Panc1 (cell line): Measurements from ENCODE around the gene GMDS. TPM values are rescaled to one million over a fixed set of nuclear protein-coding genes. Genes with fewer than 3 reads are reported as not detected.

Experiments
- ATAC-seq: fragments of 200-7000 bp; cut with Tn5 transposase; 2 replicates; pipeline ENCODE4 v1.9.1; 2020; ENCODE audit warnings: mild to moderate bottlenecking, moderate library complexity
- BruUV-seq: library from RNA; stranded (reverse); fragments of 400-500 nt; replicated peaks from 2 replicates; lab custom pipeline; 2021; lab: Mats Ljungman, UMichigan
- CTCF ChIA-PET: fragments of 300-600 bp; sonication (Branson Sonifier 250); formaldehyde crosslinking; loops from one replicate; lab custom pipeline; 2022; ENCODE audit warnings: antibody characterized with exemption; lab: Charles Lee
- POLR2A ChIA-PET: fragments of 300-600 bp; sonication (Branson Sonifier 250); formaldehyde crosslinking; loops from one replicate; lab custom pipeline; 2022; ENCODE audit warnings: antibody characterized with exemption; lab: Charles Lee
- DNase-seq: peaks from one replicate; pipeline ENCODE4 v3.0.0-alpha.2; 2010; ENCODE audit warnings: low read depth, low spot score
- H3K27ac ChIP-seq: 2 replicates; pipeline ENCODE4 v1.5.1; 2011; ENCODE audit warnings: mild to moderate bottlenecking, low read length, inconsistent platforms
- H3K27me3 ChIP-seq: fragments of 200-500 bp; sonication (Bioruptor generic); 2 replicates; pipeline ENCODE4 v1.6.0; 2014; ENCODE audit warnings: low read length, inconsistent platforms; ENCODE audit not compliant: control insufficient read depth, insufficient read depth
- H3K36me3 ChIP-seq: fragments of 200-500 bp; sonication (Bioruptor generic); 2 replicates; pipeline ENCODE4 v1.5.1; 2014; ENCODE audit warnings: inconsistent platforms, mild to moderate bottlenecking, low read length, moderate library complexity; ENCODE audit not compliant: control insufficient read depth, insufficient read depth
- H3K4me1 ChIP-seq: 2 replicates; pipeline ENCODE4 v1.5.1; 2011; ENCODE audit warnings: inconsistent platforms, mild to moderate bottlenecking, low read length, moderate library complexity; ENCODE audit not compliant: control insufficient read depth, insufficient read depth
- H3K4me3 ChIP-seq, 2 experiments: 2 replicates each; pipeline ENCODE4 v1.5.1; 2011 to 2012; ENCODE audit warnings: low read depth in 2 of 2, low read length in 2 of 2, mild to moderate bottlenecking in 2 of 2, inconsistent platforms in 1 of 2, moderate library complexity in 1 of 2
- H3K9me3 ChIP-seq: fragments of 200-500 bp; sonication (Bioruptor generic); 2 replicates; pipeline ENCODE4 v1.5.1; 2014; ENCODE audit warnings: low read depth, mild to moderate bottlenecking, inconsistent platforms, low read length, moderate library complexity; ENCODE audit not compliant: control insufficient read depth, insufficient read depth
- POLR2AphosphoS5 ChIP-seq: IDR thresholded peaks from 2 replicates; pipeline ENCODE4 v1.6.1; 2012; ENCODE audit warnings: mild to moderate bottlenecking, low read depth, low read length, moderate library complexity
- SIN3A ChIP-seq: IDR thresholded peaks from 2 replicates; pipeline ENCODE4 v1.6.1; 2012; ENCODE audit warnings: low read depth, mild to moderate bottlenecking, low read length, moderate library complexity, borderline replicate concordance; ENCODE audit not compliant: insufficient read depth
- TCF7L2 ChIP-seq: IDR thresholded peaks from 2 replicates; pipeline ENCODE4 v1.6.1; 2011; ENCODE audit warnings: mild to moderate bottlenecking, low read depth, low read length, inconsistent platforms
- in situ Hi-C: cut with HindIII; loops from 2 replicates; pipeline ENCODE4 v1.10.0; 2016; ENCODE audit warnings: low sequenced_read_pairs, low pct_unique_long_range_greater_than_20kb
- intact Hi-C: fragments of 100-400 bp; cut with micrococcal nuclease; formaldehyde crosslinking; loops from one replicate; pipeline ENCODE4 v1.10.0; 2022; ENCODE audit not compliant: unreplicated experiment
- total RNA-seq: library from RNA; stranded (reverse); gene quantifications from one replicate; pipeline ENCODE4 v1.2.1, GENCODE V29; 2021; ENCODE audit not compliant: unreplicated experiment
- TF ChIP-seq, protein P1 (sequence below): fragments of 450-650 bp; IDR thresholded peaks from 2 replicates; pipeline ENCODE4 v1.5.1; 2017; ENCODE audit warnings: mild to moderate bottlenecking
- TF ChIP-seq, protein P2 (sequence below), 2 experiments: IDR thresholded peaks; 2 replicates each; pipeline ENCODE4 v1.6.1; 2011 to 2012; ENCODE audit warnings: low read depth in 2 of 2, control low read depth in 1 of 2, low read length in 1 of 2, mild to moderate bottlenecking in 1 of 2, moderate library complexity in 1 of 2; ENCODE audit not compliant: insufficient read depth in 1 of 2

Gene GMDS
- total RNA-seq, 1 experiment from 2014 or later: 9.8 TPM

DNA sequence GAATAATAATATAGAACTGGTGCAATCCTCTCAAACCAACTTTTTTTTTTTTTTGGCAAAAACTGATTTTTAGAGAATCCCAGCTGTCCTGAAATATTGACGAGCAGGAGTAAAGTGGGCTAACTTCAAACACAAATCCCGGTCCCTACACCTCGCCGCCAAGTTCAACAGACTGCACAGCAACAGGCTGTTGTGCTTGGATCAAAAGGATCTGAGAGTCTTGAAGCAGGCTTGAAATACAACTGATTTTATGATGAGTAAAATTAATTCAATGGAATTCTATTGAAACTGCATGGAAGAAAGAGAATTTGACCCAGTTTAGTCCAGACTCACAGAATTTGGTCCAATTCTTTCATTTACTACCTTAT is 463.6 kb downstream of the GMDS start:
- BruUV-seq: no TSS peak
- in situ Hi-C loops (no loop called here), intact Hi-C loops (no loop called here)
- Histone ChIP-seq H3K36me3 (no peaks in the 10 kb centered on the region), H3K4me1 (no peaks in the 10 kb centered on the region), H3K27ac (no peak overlapping the region), H3K9me3 (no peaks in the 10 kb centered on the region), H3K4me3 (no peak overlapping the region), H3K27me3 (no peaks in the 10 kb centered on the region)
- ChIA-PET POLR2A (no interaction called here), CTCF (no interaction called here)
- TF ChIP-seq SIN3A: no peak
- TF ChIP-seq, protein P1, sequence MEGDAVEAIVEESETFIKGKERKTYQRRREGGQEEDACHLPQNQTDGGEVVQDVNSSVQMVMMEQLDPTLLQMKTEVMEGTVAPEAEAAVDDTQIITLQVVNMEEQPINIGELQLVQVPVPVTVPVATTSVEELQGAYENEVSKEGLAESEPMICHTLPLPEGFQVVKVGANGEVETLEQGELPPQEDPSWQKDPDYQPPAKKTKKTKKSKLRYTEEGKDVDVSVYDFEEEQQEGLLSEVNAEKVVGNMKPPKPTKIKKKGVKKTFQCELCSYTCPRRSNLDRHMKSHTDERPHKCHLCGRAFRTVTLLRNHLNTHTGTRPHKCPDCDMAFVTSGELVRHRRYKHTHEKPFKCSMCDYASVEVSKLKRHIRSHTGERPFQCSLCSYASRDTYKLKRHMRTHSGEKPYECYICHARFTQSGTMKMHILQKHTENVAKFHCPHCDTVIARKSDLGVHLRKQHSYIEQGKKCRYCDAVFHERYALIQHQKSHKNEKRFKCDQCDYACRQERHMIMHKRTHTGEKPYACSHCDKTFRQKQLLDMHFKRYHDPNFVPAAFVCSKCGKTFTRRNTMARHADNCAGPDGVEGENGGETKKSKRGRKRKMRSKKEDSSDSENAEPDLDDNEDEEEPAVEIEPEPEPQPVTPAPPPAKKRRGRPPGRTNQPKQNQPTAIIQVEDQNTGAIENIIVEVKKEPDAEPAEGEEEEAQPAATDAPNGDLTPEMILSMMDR: no peak
- TF ChIP-seq POLR2AphosphoS5: no peak
- TF ChIP-seq, protein P2, sequence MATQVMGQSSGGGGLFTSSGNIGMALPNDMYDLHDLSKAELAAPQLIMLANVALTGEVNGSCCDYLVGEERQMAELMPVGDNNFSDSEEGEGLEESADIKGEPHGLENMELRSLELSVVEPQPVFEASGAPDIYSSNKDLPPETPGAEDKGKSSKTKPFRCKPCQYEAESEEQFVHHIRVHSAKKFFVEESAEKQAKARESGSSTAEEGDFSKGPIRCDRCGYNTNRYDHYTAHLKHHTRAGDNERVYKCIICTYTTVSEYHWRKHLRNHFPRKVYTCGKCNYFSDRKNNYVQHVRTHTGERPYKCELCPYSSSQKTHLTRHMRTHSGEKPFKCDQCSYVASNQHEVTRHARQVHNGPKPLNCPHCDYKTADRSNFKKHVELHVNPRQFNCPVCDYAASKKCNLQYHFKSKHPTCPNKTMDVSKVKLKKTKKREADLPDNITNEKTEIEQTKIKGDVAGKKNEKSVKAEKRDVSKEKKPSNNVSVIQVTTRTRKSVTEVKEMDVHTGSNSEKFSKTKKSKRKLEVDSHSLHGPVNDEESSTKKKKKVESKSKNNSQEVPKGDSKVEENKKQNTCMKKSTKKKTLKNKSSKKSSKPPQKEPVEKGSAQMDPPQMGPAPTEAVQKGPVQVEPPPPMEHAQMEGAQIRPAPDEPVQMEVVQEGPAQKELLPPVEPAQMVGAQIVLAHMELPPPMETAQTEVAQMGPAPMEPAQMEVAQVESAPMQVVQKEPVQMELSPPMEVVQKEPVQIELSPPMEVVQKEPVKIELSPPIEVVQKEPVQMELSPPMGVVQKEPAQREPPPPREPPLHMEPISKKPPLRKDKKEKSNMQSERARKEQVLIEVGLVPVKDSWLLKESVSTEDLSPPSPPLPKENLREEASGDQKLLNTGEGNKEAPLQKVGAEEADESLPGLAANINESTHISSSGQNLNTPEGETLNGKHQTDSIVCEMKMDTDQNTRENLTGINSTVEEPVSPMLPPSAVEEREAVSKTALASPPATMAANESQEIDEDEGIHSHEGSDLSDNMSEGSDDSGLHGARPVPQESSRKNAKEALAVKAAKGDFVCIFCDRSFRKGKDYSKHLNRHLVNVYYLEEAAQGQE (IDR thresholded peaks at IDR 0.05; ENCODE audit: insufficient read depth in 1 of 2, low read depth in 2 of 2, low read length in 1 of 2): no peak
- TF ChIP-seq TCF7L2: no peak
- ATAC-seq (no peak), DNase-seq (no peak)

DNA sequence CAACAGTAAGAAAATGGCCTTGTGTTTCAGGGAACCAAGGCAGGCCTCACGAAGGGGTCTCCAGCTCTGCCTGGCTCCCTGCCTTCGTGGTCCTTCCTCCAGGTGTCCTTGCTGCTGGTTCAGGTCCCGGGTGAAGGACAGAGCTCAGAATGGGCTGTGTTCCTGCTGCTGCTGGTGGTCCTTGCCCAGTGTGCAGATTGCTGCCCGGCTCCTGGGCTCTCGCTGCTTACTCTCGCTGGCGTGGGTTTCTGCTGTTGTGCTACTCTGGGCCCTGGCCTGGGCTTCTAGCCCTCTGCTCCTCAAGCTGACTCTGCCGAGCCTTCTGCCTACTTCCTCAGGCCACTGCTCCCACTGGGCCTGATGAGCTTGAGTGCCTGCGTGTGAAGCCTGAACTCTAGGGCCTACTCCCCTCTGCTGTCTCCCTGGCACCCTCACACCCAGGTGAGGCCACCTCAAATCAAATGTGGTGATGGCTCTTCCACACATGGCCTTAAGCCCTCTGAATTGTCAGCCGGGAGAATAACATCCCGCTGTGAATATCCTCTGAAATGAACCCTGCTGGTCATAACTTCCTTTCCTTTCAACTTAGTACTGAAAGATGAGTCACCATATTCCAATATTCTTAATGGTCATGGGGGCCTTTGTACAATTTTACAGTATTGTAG is 464.1 kb downstream of the GMDS start:
- POLR2A ChIA-PET: no interaction called here
- in situ Hi-C loops: no loop called here

More for the DNA sequence above, 464.1 kb downstream of the GMDS start:
- ATAC-seq (no peak), DNase-seq (no peak)
- BruUV-seq: no TSS peak
- no peaks in the 10 kb centered on the region for H3K36me3 ChIP-seq
- intact Hi-C loops: no loop called here
- H3K4me1 ChIP-seq: no peaks in the 10 kb centered on the region
- H3K27me3 ChIP-seq: no peaks in the 10 kb centered on the region
- no peak overlapping the region for H3K4me3 ChIP-seq
- H3K9me3 ChIP-seq: no peaks in the 10 kb centered on the region
- TF ChIP-seq SIN3A (no peak), POLR2AphosphoS5 (no peak), TCF7L2 (no peak)
- TF ChIP-seq, protein P1: no peak
- TF ChIP-seq, protein P2 (IDR thresholded peaks at IDR 0.05; ENCODE audit: insufficient read depth in 1 of 2, low read depth in 2 of 2, low read length in 1 of 2): no peak
- CTCF ChIA-PET: no interaction called here
- H3K27ac ChIP-seq: no peak overlapping the region
